ENCODE data around the gene HLA-DRB5. TPM values are rescaled to one million over a fixed set of nuclear protein-coding genes. Genes with fewer than 3 reads are reported as not detected.

HLA-DRB5 gene
- total and polyA plus RNA-seq, 12 donors, result 0.34 to 694 (median 28.2) TPM; not detected in 2

GRCh38 chr6:32562940-32563339 lies 32.9 kb upstream of the HLA-DRB5 start:
- Histone ChIP-seq H3K4me3 (no peak overlapping the region), H3K4me1 (replicated peaks in 1 of 2) (no peaks in the 10 kb centered on the region), H3K27me3 (no peaks in the 10 kb centered on the region), H3K9me3 (replicated peaks in 1 of 3) (no peaks in the 10 kb centered on the region), H3K27ac (no peak overlapping the region), H3K36me3 (replicated peaks in 1 of 2) (no peaks in the 10 kb centered on the region)
- TF ChIP-seq CTCF (IDR thresholded peaks at IDR 0.05), result no peak
- TF ChIP-seq POLR2A (IDR thresholded peaks at IDR 0.05), result no peak
- intact Hi-C loops (cut with DNase I), result no loop called here
- no peak for DNase-seq
- 0% methylated on average over 1 of the region's 2 CpGs; no CpG with 5 or more reads in 2 of the 4 donors for WGBS, 4 donors

GRCh38 chr6:32559747-32560146 lies 29.7 kb upstream of the HLA-DRB5 start:
- DNase-seq, result no peak
- Histone ChIP-seq H3K4me1 (replicated peaks in 1 of 2) (no peaks in the 10 kb centered on the region), H3K27me3 (no peaks in the 10 kb centered on the region), H3K36me3 (replicated peaks in 1 of 2) (no peaks in the 10 kb centered on the region), H3K4me3 (no peak overlapping the region), H3K27ac (no peak overlapping the region), H3K9me3 (replicated peaks in 1 of 3) (no peaks in the 10 kb centered on the region)
- no peak for TF ChIP-seq POLR2A (IDR thresholded peaks at IDR 0.05)
- no peak for TF ChIP-seq CTCF (IDR thresholded peaks at IDR 0.05)
- WGBS, 4 donors, result no CpG with 5 or more reads among the region's 7 CpGs
- intact Hi-C loops (cut with DNase I), result no loop called here

- intact Hi-C loops (cut with DNase I), result no loop called here
- H3K9me3 ChIP-seq (replicated peaks in 1 of 3), result no peaks in the 10 kb centered on the region
- no peak overlapping the region for H3K4me3 ChIP-seq
- 5 to 27% (median 16%) methylated on average over 9 to 11 of the region's 13 CpGs for WGBS, 4 donors
- no peak for DNase-seq
- no peaks in the 10 kb centered on the region for H3K27me3 ChIP-seq
- no peaks in the 10 kb centered on the region for H3K4me1 ChIP-seq (replicated peaks in 1 of 2)
- TF ChIP-seq CTCF (IDR thresholded peaks at IDR 0.05) (no peak), POLR2A (IDR thresholded peaks at IDR 0.05) (no peak)
- no peaks in the 10 kb centered on the region for H3K36me3 ChIP-seq (replicated peaks in 1 of 2)
- no peak overlapping the region for H3K27ac ChIP-seq
Measured at GRCh38 chr6:32558426-32559057, 28.5 kb upstream of the HLA-DRB5 start.

- H3K27ac ChIP-seq, result no peak overlapping the region
- H3K9me3 ChIP-seq (replicated peaks in 1 of 3), result no peaks in the 10 kb centered on the region
- 59 to 100% (median 70%) methylated on average over 2 to 8 of the region's 9 CpGs; no CpG with 5 or more reads in 1 of the 4 donors for WGBS, 4 donors
- intact Hi-C loops (cut with DNase I), result no loop called here
- no peaks in the 10 kb centered on the region for H3K36me3 ChIP-seq (replicated peaks in 1 of 2)
- TF ChIP-seq CTCF (IDR thresholded peaks at IDR 0.05) (no peak), POLR2A (IDR thresholded peaks at IDR 0.05) (no peak)
- no peaks in the 10 kb centered on the region for H3K27me3 ChIP-seq
- H3K4me1 ChIP-seq (replicated peaks in 1 of 2), result no peaks in the 10 kb centered on the region
- no peak overlapping the region for H3K4me3 ChIP-seq
- DNase-seq, result no peak
Measured at GRCh38 chr6:32554116-32554965, 24.3 kb upstream of the HLA-DRB5 start.

Data from adrenal gland (tissue), 12 donors.